ENCODE results near the gene HPCAL1.

GRCh38 chr2:10292033-10292432 lies 10.7 kb upstream of the HPCAL1 start:
- TF ChIP-seq CTCF (IDR thresholded peaks at IDR 0.05) = no peak
- no peak for TF ChIP-seq POLR2A (IDR thresholded peaks at IDR 0.05)

Data from body of pancreas (tissue), 4 donors.